RWPE1 (cell line): ENCODE data around the gene SPINDOC.

Source experiments
- CTCF ChIA-PET: fragments of 350-600 bp; sonication (Branson Sonifier 250); formaldehyde crosslinking; extraction: SDS; loops from one replicate; lab custom pipeline; 2021; lab: Yijun Ruan, JAX
- POLR2A ChIA-PET: fragments of 400-600 bp; formaldehyde crosslinking; extraction: SDS; loops from one replicate; lab custom pipeline; 2020; ENCODE audit warnings: antibody characterized with exemption; ENCODE audit not compliant: low non-redundant PET; lab: Yijun Ruan, JAX
- DNase-seq: peaks from one replicate; pipeline ENCODE4 v3.0.0; 2012; ENCODE audit warnings: low spot score
- H3K27ac ChIP-seq: fragments of 450-650 bp; 2 replicates; pipeline ENCODE4 v1.5.1; 2017
- CTCF ChIP-seq: fragments of 450-650 bp; conservative IDR thresholded peaks from 2 replicates; pipeline ENCODE4 v1.5.1; 2017; ENCODE audit warnings: low read depth, mild to moderate bottlenecking

SPINDOC gene

GRCh38 chr11:63766531-63767235 lies 46.6 kb upstream of the SPINDOC start:
- CTCF ChIA-PET: interaction anchor here (0.6 to 1.9 kb wide), 5 partner anchors 48 to 386 kb away, joined by 3 to 6 read pairs (median 3); no protein-coding TSS in a partner anchor
- TF ChIP-seq CTCF: no peak

GRCh38 chr11:63767267-63767564 lies 46.0 kb upstream of the SPINDOC start:
- CTCF ChIA-PET: interaction anchor here (0.7 to 2.3 kb wide), 9 partner anchors 9 to 386 kb away, joined by 3 to 12 read pairs (median 4); partner anchors contain the start of gene SPINDOC
- peak overlapping the region; percentile 78 for H3K27ac ChIP-seq
- POLR2A ChIA-PET: no interaction called here
- no peak for DNase-seq
- TF ChIP-seq CTCF: no peak

More at GRCh38 chr11:63766531-63767235, 46.6 kb upstream of the SPINDOC start:
- POLR2A ChIA-PET: no interaction called here
- no peak for DNase-seq
- H3K27ac ChIP-seq: peak overlapping the region; percentile 78

GRCh38 chr11:63767565-63768236 lies 45.6 kb upstream of the SPINDOC start:
- no peak for TF ChIP-seq CTCF
- peak; percentile 65 for DNase-seq
- CTCF ChIA-PET: interaction anchor here (0.6 to 2.3 kb wide), 16 partner anchors 9 to 1247 kb away, joined by 3 to 12 read pairs (median 4); partner anchors contain the start of genes ARL2 and SPINDOC
- POLR2A ChIA-PET: interaction anchor here (1.5 kb wide), 1 partner anchor 47 kb away, joined by 3 read pairs; no protein-coding TSS in a partner anchor
- peak overlapping the region; percentile 78 for H3K27ac ChIP-seq

GRCh38 chr11:63768237-63769041 lies 44.8 kb upstream of the SPINDOC start, which contains the start of gene ZFTA:
Gene ZFTA, minus strand, starts transcription at chr11:63768775. Its CDS starts 153 bp downstream, at chr11:63768622.
- ChIA-PET POLR2A (interaction anchor here (1.5 kb wide), 1 partner anchor 46 kb away, joined by 3 read pairs; no protein-coding TSS in a partner anchor), CTCF (interaction anchor here (0.6 to 2.3 kb wide), 17 partner anchors 10 to 1246 kb away, joined by 3 to 12 read pairs (median 4); partner anchors contain the start of genes ARL2 and SPINDOC)
- peak within 1 kb of the TSS; percentile 78 for H3K27ac ChIP-seq
- peak; percentile 58 for DNase-seq
- TF ChIP-seq CTCF: peak; percentile 91

- DNase-seq: peak; percentile 21
- no peak for TF ChIP-seq CTCF
- peak overlapping the region; percentile 78 for H3K27ac ChIP-seq
- ChIA-PET CTCF (interaction anchor here (0.6 to 2.3 kb wide), 7 partner anchors 34 to 177 kb away, joined by 3 to 12 read pairs (median 3); partner anchors contain the start of gene SPINDOC), POLR2A (interaction anchor here (1.5 kb wide), 1 partner anchor 45 kb away, joined by 3 read pairs; no protein-coding TSS in a partner anchor)
These were observed 44.1 kb upstream of the SPINDOC start for GRCh38 chr11:63769042-63769713.
